Ovary (tissue), 3 donors: ENCODE measurements around the gene NKX6-1.

Experiments
- CTCF ChIP-seq, 3 donors: fragments of 450-650 bp in 2 of 3; fragments of 200-600 bp in 1 of 3; IDR thresholded peaks; one replicate each; pipeline versions ENCODE4 v1.5.1 to v1.8.0; 2016 to 2022; ENCODE audit warnings: antibody characterized with exemption in 3 of 3, mild to moderate bottlenecking in 1 of 3
- EP300 ChIP-seq: sonication (generic); formaldehyde crosslinking; IDR thresholded peaks from one replicate; pipeline ENCODE4 v1.6.1; 2017; ENCODE audit warnings: antibody characterized with exemption
- donor health status: DM: no; HTN: no; CAD: no.

GRCh38 chr4:84527391-84527790 is 28.3 kb upstream of the NKX6-1 start:
- TF ChIP-seq CTCF (IDR thresholded peaks at IDR 0.05) (no peak), EP300 (no peak)
